HEK293T (cell line): Measurements from ENCODE around the gene SALL3.

Source experiments
- BHLHE40 ChIP-seq: fragments of 450-650 bp; IDR thresholded peaks from 2 replicates; pipeline ENCODE4 v1.6.1; 2016; ENCODE audit warnings: mild to moderate bottlenecking, moderate library complexity, borderline replicate concordance
- CTBP1 ChIP-seq: fragments of 450-650 bp; IDR thresholded peaks from 2 replicates; pipeline ENCODE4 v1.6.1; 2016; ENCODE audit warnings: borderline replicate concordance
- ELF4 ChIP-seq: fragments of 450-650 bp; IDR thresholded peaks from 2 replicates; pipeline ENCODE4 v1.6.1; 2017; ENCODE audit warnings: antibody characterized with exemption
- FOXA1 ChIP-seq: fragments of 450-650 bp; IDR thresholded peaks from 2 replicates; pipeline ENCODE4 v1.6.1; 2016; ENCODE audit warnings: mild to moderate bottlenecking
- FOXK2 ChIP-seq: fragments of 450-650 bp; IDR thresholded peaks from 2 replicates; pipeline ENCODE4 v1.6.1; 2016; ENCODE audit warnings: mild to moderate bottlenecking
- FOXM1 ChIP-seq: fragments of 450-650 bp; IDR thresholded peaks from 2 replicates; pipeline ENCODE4 v1.6.1; 2017; ENCODE audit warnings: mild to moderate bottlenecking, borderline replicate concordance
- LEF1 ChIP-seq: fragments of 450-650 bp; IDR thresholded peaks from 2 replicates; pipeline ENCODE4 v1.6.1; 2017; ENCODE audit warnings: mild to moderate bottlenecking, borderline replicate concordance
- NFRKB ChIP-seq: fragments of 450-650 bp; IDR thresholded peaks from 2 replicates; pipeline ENCODE4 v1.6.1; 2016; ENCODE audit warnings: mild to moderate bottlenecking, moderate library complexity
- SP1 ChIP-seq: fragments of 450-650 bp; IDR thresholded peaks from 2 replicates; pipeline ENCODE4 v1.6.1; 2017
- SUZ12 ChIP-seq: fragments of 450-650 bp; IDR thresholded peaks from 2 replicates; pipeline ENCODE4 v1.6.1; 2016; ENCODE audit warnings: mild to moderate bottlenecking
- TARDBP ChIP-seq: fragments of 450-650 bp; IDR thresholded peaks from 2 replicates; pipeline ENCODE4 v1.6.1; 2016
- ZNF384 ChIP-seq: fragments of 450-650 bp; IDR thresholded peaks from 2 replicates; pipeline ENCODE4 v1.6.1; 2016

DNA sequence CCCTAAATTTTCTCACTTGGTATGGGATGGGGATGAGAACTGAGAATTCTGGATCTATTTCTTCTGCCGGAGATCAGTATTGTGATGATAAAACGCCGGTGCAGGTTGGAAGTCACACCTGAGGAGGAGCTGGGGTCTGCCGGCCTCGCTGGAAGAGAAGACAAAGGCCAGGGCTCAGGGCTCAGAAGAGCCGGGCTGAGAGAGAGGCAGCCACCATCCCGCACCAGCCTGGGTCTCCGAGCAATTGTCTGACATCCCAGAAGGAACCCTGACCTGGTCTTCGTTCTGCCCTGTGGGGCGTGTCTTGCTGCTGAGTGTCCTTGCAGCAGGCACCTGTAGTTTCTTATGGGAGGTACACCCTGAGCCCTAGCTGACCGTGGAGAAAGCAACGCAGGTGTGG lies 31.4 kb upstream of the SALL3 start:
- TF ChIP-seq SUZ12 (no peak), TARDBP (no peak), FOXM1 (no peak), SP1 (no peak), ZNF384 (no peak), CTBP1 (no peak), LEF1 (no peak), NFRKB (no peak), FOXK2 (no peak), BHLHE40 (no peak), FOXA1 (no peak), ELF4 (no peak)
